ENCODE data around the gene COL17A1.

The COL17A1 gene

DNA sequence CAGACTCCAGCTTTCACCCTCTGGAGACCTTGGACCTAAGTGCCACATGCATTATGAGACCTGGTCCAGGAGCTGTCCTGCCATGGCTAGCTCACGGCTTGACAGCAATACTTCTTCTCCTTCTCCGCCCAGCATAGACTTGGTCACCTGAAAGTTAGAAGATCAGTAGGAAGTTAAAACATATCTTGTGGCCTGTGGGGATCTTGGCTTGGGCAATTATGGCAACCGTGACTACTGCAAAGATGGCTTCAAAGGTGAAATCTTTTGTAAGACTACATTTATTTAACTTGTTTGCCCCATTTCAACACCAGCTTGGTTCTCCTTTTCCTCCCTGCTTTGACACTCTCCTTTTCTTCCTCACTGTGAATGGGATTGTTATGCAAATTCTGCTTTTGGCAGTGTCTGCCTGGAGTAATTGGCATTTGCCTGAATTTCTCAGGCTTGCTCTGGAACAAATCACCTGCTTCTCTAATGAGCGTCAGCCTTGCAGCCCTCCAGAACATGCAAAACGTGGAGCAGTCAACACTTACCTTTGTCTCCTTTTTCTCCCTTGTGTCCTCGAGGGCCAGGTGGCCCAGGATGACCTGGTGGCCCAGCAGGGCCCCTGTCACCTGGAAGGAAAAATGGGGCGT lies 53.4 kb downstream of the COL17A1 start:
- no peak for DNase-seq

GRCh38 chr10:104031631-104032030 lies 54.0 kb downstream of the COL17A1 start:
- DNase-seq: no peak

GRCh38 chr10:104029521-104029860 lies 56.2 kb downstream of the COL17A1 start:
- DNase-seq: no peak

GRCh38 chr10:104028823-104029520 lies 56.7 kb downstream of the COL17A1 start:
- no peak for DNase-seq

- DNase-seq: no peak
Observed at GRCh38 chr10:104028146-104028545, 57.5 kb downstream of the COL17A1 start.

DNA sequence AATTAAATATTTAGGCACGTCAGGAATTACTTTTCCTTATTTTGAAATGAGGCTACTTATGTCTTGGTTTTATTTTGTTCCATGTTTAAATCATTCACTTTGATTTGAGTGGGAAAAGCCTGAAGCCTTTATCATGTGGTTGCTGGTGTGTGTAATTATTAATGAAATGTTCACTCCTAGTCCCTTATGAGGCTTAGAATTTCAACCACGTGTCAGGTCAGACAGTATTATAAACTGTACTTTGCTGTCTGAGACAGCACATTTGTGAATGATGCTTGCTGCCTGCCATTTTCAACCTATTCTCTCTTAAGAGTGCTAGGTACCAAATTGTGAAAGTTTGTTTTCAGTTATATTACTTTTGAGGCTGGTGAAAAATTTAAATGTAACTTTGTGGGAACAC lies 58.9 kb downstream of the COL17A1 start:
- no peak for DNase-seq

DNA sequence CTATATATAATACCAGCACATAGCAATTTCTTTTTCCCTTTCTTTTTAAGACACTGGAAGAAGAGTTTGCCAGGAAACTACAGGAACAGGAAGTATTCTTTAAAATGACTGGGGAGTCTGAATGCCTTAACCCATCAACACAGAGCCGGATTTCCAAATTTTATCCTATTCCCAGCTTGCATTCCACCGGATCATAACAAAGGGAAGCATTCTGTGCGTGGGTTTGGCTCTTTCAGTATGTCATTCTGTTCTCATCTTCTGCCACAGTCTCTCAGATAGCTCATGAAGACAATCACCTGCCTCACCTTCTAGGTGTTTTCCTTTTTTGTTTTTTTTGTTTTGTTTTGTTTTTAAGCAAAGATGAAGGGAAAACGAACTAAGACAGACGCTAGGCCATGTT lies 60.2 kb downstream of the COL17A1 start:
- DNase-seq: no peak

- DNase-seq: no peak
Observed at GRCh38 chr10:104022026-104022425, 63.7 kb downstream of the COL17A1 start.

- DNase-seq: no peak
Observed at GRCh38 chr10:104021246-104021645, 64.4 kb downstream of the COL17A1 start.

DNA sequence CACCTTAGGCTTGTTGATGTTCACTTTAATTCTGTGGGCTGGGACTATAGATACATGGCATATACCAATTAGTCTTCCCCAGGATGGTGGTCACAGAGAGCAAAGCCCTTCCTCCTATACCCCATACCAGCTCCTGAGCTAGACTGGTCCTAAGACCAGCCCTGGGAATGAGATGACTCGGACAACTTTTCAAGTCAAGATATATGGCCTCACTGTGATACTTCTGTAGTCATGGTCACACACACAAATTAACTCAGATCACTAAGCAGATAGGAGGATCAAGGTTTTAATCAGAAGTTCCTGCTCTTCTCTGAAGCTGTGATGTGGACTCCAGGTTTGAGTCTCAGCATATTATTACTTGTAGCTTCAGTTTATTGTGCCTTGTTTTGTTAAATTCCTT lies 65.7 kb downstream of the COL17A1 start:
- DNase-seq: no peak

- DNase-seq: no peak
Observed at GRCh38 chr10:104018471-104018870, 67.2 kb downstream of the COL17A1 start.

DNA sequence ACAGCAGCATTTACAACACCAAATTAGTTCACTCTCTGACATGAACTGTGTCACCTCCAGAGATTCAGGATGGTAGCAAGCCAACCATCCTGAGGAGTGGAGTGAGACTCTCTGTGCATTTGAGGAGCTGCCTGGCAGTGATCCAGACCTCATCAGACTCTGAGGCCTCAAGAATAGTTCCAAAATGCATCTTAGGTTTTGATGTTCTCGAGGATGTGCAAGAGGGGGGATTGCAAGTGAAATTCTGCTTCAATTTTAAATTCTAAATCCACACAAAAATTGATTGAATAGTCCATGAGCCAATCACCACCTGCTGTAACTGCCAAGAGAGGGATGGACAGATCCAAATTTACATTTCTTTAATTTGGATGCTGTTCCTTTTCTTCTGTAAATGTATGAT lies 69.0 kb downstream of the COL17A1 start:
- DNase-seq: no peak

GRCh38 chr10:104014176-104014575 lies 71.5 kb downstream of the COL17A1 start:
- DNase-seq: no peak

DNA sequence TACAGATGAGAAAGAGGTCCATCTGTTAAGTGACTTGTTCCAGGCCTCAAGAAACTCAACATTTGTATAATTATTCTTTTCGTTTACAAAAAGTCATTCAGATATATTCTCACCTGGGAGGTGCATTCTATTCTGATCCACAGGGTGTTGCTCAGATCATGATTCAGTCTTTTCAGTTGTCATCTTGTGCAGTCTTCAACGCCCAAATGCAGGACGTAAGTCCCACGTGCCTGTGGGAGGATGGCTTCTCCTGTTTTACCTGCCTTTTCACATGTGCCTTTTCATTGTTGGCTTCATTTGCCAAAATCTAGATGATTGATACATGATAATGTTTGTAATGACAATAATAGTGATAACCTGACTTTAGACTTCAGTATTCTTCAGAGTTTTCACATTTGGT lies 72.2 kb downstream of the COL17A1 start:
- DNase-seq: no peak

DNA sequence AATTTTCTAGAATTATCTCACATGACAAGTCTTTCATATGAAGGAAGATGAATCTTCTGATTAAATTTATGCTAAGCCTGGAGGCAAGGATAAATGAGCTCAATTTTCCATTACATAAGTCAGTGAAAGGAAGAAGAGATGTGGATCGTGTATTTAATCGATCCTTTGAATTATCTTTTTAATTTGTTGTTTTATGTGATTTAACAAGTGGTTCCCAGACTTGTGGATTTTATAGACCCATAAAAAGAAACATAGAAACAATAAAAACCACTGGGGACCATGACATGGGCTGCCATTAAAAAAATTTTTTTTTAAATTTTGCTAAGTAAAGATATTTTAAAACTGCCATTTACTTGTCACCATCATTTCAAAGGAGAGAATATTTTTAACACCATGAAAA lies 73.8 kb downstream of the COL17A1 start:
- no peak for DNase-seq

GRCh38 chr10:104005172-104005863 lies 80.4 kb downstream of the COL17A1 start:
- no peak for DNase-seq

- no peak for DNase-seq
Observed at GRCh38 chr10:104002911-104003310, 82.8 kb downstream of the COL17A1 start.

- no peak for DNase-seq
Observed at GRCh38 chr10:103998805-103999204, 86.9 kb downstream of the COL17A1 start.

- DNase-seq: no peak
Observed at GRCh38 chr10:103995134-103995533, 90.5 kb downstream of the COL17A1 start.

GRCh38 chr10:103991393-103992128 lies 94.1 kb downstream of the COL17A1 start:
- DNase-seq: no peak

DNA sequence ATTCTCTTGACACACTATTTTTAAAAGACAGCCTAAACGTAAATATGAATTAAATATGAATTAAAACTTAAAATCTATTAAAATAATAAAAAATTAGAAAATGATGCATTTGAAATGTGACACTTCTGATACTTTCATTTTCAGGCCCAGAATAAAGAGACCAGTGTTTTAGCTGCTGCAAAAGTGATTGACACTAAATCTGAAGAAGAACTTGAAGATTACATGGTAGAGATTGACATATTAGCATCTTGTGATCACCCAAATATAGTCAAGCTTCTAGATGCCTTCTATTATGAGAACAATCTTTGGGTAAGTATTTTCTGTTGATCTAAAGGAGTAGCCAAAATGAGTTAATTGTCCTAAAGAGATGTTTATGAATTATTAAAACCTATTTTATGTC lies 95.1 kb downstream of the COL17A1 start:
- DNase-seq: no peak

- DNase-seq: no peak
Observed at GRCh38 chr10:103990121-103990520, 95.6 kb downstream of the COL17A1 start.

DNA sequence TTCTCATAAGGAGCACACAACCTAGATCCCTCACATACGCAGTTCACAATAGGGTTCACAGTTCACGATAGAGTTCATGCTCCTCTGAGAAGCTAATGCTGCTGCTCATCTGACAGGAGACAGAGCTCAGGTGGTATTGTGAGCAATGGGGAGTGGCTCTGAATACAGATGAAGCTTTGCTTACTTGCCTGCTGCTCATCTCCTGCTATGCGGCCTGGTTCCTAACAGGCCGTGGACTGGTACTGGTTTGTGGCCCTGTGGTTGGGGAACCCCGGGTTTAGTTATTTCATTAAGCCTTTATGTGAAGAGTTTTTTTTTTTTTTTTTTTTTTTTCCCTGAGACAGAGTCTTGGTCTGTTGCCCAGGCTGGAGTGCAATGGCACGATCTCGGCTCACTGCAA lies 99.3 kb downstream of the COL17A1 start:
- DNase-seq: no peak

DNA sequence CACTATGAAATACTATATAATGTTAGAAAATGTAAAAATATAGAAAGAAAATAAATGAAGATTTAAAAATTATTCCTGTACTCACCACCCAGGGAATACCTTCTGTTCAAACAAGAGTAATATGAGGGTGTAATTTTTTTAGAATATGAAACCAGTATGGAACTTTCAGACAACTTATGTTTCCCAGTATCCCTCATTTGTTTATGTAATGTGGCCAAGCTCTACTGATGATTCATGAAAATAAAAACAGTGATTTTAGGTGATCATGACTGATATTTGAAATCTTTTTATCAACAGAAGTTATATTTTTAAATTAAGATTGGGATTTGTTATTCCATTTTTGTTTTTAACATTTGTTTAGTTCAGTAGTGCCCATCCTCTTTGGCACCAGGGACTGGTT lies 100.0 kb downstream of the COL17A1 start:
- no peak for DNase-seq

Data from activated effector memory CD4-positive, alpha-beta T cell treated with anti-CD3 and anti-CD28 coated beads, Interleukin-2, amount 50 U/mL, for 16 hours (primary cell).